H1 (cell line): ENCODE data around the gene SMG7. TPM values are rescaled to one million over a fixed set of nuclear protein-coding genes. Genes with fewer than 3 reads are reported as not detected.

Source experiments
- ASH2L ChIP-seq: fragments of 200-600, 300-600 bp; sonication (generic); IDR thresholded peaks from one replicate; pipeline ENCODE4 v1.7.1; 2017; ENCODE audit warnings: low read length
- CHD1 ChIP-seq: IDR thresholded peaks from 2 replicates; pipeline ENCODE4 v1.6.1; 2012; ENCODE audit warnings: low read depth, low read length, improper control_type of control experiment
- polyA plus RNA-seq, 7 experiments: library from polyadenylated mRNA; depleted of rRNA in 3 of 7; stranded (reverse) in 5 of 7; unstranded in 2 of 7; fragments of >200 nt in 5 of 7; fragments of 200-250 nt in 2 of 7; gene quantifications; 1 replicate in 5 of 7; 2 replicates in 1 of 7; 4 replicates in 1 of 7; pipeline versions ENCODE4 v1.2.1 to v1.2.3, GENCODE V29; 2011 to 2013; ENCODE audit warnings: missing spikeins in 2 of 7, mixed read lengths in 2 of 7
- total RNA-seq: library from RNA; stranded (reverse); fragmentation: NEBNext Ultra II Directional; extraction: Animal tissue kit (Norgen Biotek cat#: 25700); gene quantifications from 2 replicates; pipeline ENCODE4 v1.2.1, GENCODE V29; 2021
- TF ChIP-seq, protein P1 (sequence below): fragments of 300-600 bp; sonication (generic); IDR thresholded peaks from 2 replicates; pipeline ENCODE4 v1.7.1; 2012; ENCODE audit warnings: low read length, moderate library complexity, mild to moderate bottlenecking, inconsistent platforms; ENCODE audit not compliant: insufficient replicate concordance
- TF ChIP-seq, protein P2 (sequence below): IDR thresholded peaks from 2 replicates; pipeline ENCODE4 v1.6.1; 2012; ENCODE audit warnings: inconsistent platforms

Gene SMG7
- total and polyA plus RNA-seq, 2 of the 8 experiments (the other 6 are each of a cell fraction or from before 2014, with no cell fraction given), result 39.3 to 65.6 TPM

DNA sequence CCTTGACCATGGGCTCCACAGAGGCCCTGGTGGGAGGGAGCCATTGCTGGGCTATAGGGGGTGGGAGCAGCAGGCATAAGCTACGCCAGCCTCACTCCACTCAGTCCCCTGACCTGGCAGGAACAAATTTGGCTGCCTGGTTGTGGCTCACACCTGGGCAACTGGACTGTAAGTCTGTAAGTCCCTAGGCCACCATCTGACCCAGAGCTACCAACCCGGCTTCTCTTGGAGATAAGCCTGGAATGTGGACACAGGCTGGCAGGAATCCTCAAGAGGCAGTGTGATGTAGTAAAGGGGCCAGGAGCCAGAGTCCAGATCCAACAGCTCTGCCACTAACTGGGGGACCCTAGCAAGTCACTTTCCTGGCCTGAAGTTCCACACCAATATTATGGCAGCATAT lies 106.6 kb downstream of the SMG7 start (continued):
- TF ChIP-seq, protein P1, sequence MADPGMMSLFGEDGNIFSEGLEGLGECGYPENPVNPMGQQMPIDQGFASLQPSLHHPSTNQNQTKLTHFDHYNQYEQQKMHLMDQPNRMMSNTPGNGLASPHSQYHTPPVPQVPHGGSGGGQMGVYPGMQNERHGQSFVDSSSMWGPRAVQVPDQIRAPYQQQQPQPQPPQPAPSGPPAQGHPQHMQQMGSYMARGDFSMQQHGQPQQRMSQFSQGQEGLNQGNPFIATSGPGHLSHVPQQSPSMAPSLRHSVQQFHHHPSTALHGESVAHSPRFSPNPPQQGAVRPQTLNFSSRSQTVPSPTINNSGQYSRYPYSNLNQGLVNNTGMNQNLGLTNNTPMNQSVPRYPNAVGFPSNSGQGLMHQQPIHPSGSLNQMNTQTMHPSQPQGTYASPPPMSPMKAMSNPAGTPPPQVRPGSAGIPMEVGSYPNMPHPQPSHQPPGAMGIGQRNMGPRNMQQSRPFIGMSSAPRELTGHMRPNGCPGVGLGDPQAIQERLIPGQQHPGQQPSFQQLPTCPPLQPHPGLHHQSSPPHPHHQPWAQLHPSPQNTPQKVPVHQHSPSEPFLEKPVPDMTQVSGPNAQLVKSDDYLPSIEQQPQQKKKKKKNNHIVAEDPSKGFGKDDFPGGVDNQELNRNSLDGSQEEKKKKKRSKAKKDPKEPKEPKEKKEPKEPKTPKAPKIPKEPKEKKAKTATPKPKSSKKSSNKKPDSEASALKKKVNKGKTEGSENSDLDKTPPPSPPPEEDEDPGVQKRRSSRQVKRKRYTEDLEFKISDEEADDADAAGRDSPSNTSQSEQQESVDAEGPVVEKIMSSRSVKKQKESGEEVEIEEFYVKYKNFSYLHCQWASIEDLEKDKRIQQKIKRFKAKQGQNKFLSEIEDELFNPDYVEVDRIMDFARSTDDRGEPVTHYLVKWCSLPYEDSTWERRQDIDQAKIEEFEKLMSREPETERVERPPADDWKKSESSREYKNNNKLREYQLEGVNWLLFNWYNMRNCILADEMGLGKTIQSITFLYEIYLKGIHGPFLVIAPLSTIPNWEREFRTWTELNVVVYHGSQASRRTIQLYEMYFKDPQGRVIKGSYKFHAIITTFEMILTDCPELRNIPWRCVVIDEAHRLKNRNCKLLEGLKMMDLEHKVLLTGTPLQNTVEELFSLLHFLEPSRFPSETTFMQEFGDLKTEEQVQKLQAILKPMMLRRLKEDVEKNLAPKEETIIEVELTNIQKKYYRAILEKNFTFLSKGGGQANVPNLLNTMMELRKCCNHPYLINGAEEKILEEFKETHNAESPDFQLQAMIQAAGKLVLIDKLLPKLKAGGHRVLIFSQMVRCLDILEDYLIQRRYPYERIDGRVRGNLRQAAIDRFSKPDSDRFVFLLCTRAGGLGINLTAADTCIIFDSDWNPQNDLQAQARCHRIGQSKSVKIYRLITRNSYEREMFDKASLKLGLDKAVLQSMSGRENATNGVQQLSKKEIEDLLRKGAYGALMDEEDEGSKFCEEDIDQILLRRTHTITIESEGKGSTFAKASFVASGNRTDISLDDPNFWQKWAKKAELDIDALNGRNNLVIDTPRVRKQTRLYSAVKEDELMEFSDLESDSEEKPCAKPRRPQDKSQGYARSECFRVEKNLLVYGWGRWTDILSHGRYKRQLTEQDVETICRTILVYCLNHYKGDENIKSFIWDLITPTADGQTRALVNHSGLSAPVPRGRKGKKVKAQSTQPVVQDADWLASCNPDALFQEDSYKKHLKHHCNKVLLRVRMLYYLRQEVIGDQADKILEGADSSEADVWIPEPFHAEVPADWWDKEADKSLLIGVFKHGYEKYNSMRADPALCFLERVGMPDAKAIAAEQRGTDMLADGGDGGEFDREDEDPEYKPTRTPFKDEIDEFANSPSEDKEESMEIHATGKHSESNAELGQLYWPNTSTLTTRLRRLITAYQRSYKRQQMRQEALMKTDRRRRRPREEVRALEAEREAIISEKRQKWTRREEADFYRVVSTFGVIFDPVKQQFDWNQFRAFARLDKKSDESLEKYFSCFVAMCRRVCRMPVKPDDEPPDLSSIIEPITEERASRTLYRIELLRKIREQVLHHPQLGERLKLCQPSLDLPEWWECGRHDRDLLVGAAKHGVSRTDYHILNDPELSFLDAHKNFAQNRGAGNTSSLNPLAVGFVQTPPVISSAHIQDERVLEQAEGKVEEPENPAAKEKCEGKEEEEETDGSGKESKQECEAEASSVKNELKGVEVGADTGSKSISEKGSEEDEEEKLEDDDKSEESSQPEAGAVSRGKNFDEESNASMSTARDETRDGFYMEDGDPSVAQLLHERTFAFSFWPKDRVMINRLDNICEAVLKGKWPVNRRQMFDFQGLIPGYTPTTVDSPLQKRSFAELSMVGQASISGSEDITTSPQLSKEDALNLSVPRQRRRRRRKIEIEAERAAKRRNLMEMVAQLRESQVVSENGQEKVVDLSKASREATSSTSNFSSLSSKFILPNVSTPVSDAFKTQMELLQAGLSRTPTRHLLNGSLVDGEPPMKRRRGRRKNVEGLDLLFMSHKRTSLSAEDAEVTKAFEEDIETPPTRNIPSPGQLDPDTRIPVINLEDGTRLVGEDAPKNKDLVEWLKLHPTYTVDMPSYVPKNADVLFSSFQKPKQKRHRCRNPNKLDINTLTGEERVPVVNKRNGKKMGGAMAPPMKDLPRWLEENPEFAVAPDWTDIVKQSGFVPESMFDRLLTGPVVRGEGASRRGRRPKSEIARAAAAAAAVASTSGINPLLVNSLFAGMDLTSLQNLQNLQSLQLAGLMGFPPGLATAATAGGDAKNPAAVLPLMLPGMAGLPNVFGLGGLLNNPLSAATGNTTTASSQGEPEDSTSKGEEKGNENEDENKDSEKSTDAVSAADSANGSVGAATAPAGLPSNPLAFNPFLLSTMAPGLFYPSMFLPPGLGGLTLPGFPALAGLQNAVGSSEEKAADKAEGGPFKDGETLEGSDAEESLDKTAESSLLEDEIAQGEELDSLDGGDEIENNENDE, result no peak
- no peak for TF ChIP-seq CHD1
- no peak for TF ChIP-seq ASH2L
- TF ChIP-seq, protein P2, sequence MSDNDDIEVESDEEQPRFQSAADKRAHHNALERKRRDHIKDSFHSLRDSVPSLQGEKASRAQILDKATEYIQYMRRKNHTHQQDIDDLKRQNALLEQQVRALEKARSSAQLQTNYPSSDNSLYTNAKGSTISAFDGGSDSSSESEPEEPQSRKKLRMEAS, result no peak
